ENCODE data around the gene SPNS1. TPM values are rescaled to one million over a fixed set of nuclear protein-coding genes. Genes with fewer than 3 reads are reported as not detected.

SPNS1 gene
- total RNA-seq, 1 experiment from 2014 or later = 38.6 TPM

- H2AFZ ChIP-seq (ENCODE audit: low read length) = no peak overlapping the region
- H2BK120ac ChIP-seq (ENCODE audit: low read depth, low read length, poor library complexity, severe bottlenecking) = no peak overlapping the region
- no peaks in the 10 kb centered on the region for H3K9me3 ChIP-seq (ENCODE audit: control insufficient read depth, low read depth, low read length)
- no peak overlapping the region for H3K4me2 ChIP-seq (ENCODE audit: insufficient read depth, insufficient read length, low read length)
- no peak overlapping the region for H3T11ph ChIP-seq (ENCODE audit: low read length)
- H3K23ac ChIP-seq (ENCODE audit: insufficient read length, low read depth, low read length) = no peak overlapping the region
- H3K27me3 ChIP-seq (ENCODE audit: insufficient read depth, low read length) = no peaks in the 10 kb centered on the region
- H2AK5ac ChIP-seq (ENCODE audit: insufficient read length, low read length) = no peak overlapping the region
- H3K4me1 ChIP-seq (ENCODE audit: insufficient read depth, low read length) = no peaks in the 10 kb centered on the region
- no peak overlapping the region for H2BK12ac ChIP-seq (ENCODE audit: insufficient read length, low read depth, low read length)
- H2BK5ac ChIP-seq (ENCODE audit: insufficient read length, low read length) = no peak overlapping the region
- H3K23me2 ChIP-seq (ENCODE audit: insufficient read length, low read depth, low read length, poor library complexity, severe bottlenecking) = no peaks in the 10 kb centered on the region
- H3K18ac ChIP-seq (ENCODE audit: insufficient read length, low read depth, low read length) = no peak overlapping the region
- no CpG with 5 or more reads among the region's 13 CpGs for WGBS (ENCODE audit: extremely low coverage, insufficient read length, low lambda C conversion rate)
- no peaks in the 10 kb centered on the region for H3K79me1 ChIP-seq (ENCODE audit: insufficient read depth, low read depth, low read length, poor library complexity, severe bottlenecking)
- H4K5ac ChIP-seq (ENCODE audit: insufficient read length, low read depth, low read length) = no peak overlapping the region
- H3K27ac Mint-ChIP-seq = no peak overlapping the region
- H3K14ac ChIP-seq (ENCODE audit: insufficient read depth, low read length) = no peak overlapping the region
- no peak overlapping the region for H3K4ac ChIP-seq (ENCODE audit: low read depth, low read length)
- no peak overlapping the region for H3K4me3 Mint-ChIP-seq
- H3K4me1 Mint-ChIP-seq = no peaks in the 10 kb centered on the region
- H3K27me3 Mint-ChIP-seq (ENCODE audit: low read depth) = no peaks in the 10 kb centered on the region
- H3K27ac ChIP-seq (ENCODE audit: insufficient read length, low read depth, low read length) = no peak overlapping the region
- TF ChIP-seq CTCF (conservative IDR thresholded peaks at IDR 0.05) = no peak
- no peak overlapping the region for H3K56ac ChIP-seq (ENCODE audit: insufficient read length, low read depth, low read length)
- H4K20me1 ChIP-seq (ENCODE audit: control insufficient read depth, insufficient read depth, insufficient read length) = no peaks in the 10 kb centered on the region
- H2BK15ac ChIP-seq (ENCODE audit: low read depth, low read length) = no peak overlapping the region
- H4K91ac ChIP-seq (ENCODE audit: insufficient read length, low read depth, low read length) = no peak overlapping the region
- no peak overlapping the region for H4K8ac ChIP-seq (replicated peaks; ENCODE audit: insufficient read length, low read depth, low read length)
- H3K9me3 Mint-ChIP-seq = peaks cover 4 to 6% of the 10 kb centered on the region in 2 experiments; a peak in 3 of 5 replicates
- no peak for DNase-seq
- no peaks in the 10 kb centered on the region for H3K79me2 ChIP-seq (ENCODE audit: insufficient read depth, low read length)
- no peak overlapping the region for H3K9ac ChIP-seq (ENCODE audit: extremely low read depth, insufficient read length, low read length)
- peaks cover 10 to 26% (median 25%) of the 10 kb centered on the region in 3 experiments for H3K36me3 Mint-ChIP-seq (ENCODE audit: insufficient read depth in 1 of 3, low read depth in 3 of 3)
- no peak overlapping the region for H2BK20ac ChIP-seq (ENCODE audit: low read depth, low read length, poor library complexity, severe bottlenecking)
Observed at GRCh38 chr16:28986492-28986891, 11.9 kb downstream of the SPNS1 start.
